Left lung (tissue), 10 donors: ENCODE measurements around the gene CUX1. TPM values are rescaled to one million over a fixed set of nuclear protein-coding genes. Genes with fewer than 3 reads are reported as not detected.
A peak's percentile ranks its signal among the peaks of the same experiment; 100 is the strongest.
"Not testable (repeated sequence)": the region's sequence is repeated elsewhere in the genome, so short reads cannot be mapped to it uniquely, and the experiment has no call there.

Experiments
- ATAC-seq: fragments of 200-7000 bp; cut with Tn5 transposase; one replicate; pipeline ENCODE4 v1.9.1; 2020; ENCODE audit warnings: moderate library complexity
- DNase-seq, 4 donors: peaks; one replicate each; pipeline ENCODE4 v3.0.0-alpha.2; 2013 to 2020
- H3K27ac ChIP-seq, 2 donors: fragments of 200-600 bp; sonication (generic) in 1 of 2; one replicate each; pipeline versions ENCODE4 v1.5.0 to v1.8.0; 2020 to 2021
- H3K27me3 ChIP-seq, 2 donors: fragments of 200-600 bp; sonication (generic) in 1 of 2; one replicate each; pipeline versions ENCODE4 v1.5.0 to v1.8.0; 2020 to 2021
- H3K36me3 ChIP-seq, 2 donors: fragments of 200-600 bp; sonication (generic) in 1 of 2; one replicate each; pipeline versions ENCODE4 v1.5.0 to v1.8.0; 2020 to 2021
- H3K4me1 ChIP-seq, 2 donors: fragments of 200-600 bp; one replicate each; pipeline ENCODE4 v1.8.0; 2021
- H3K4me3 ChIP-seq, 2 donors: fragments of 200-600 bp; sonication (generic) in 1 of 2; one replicate each; pipeline versions ENCODE4 v1.5.0 to v1.8.0; 2020 to 2021; ENCODE audit warnings: mild to moderate bottlenecking in 1 of 2
- H3K9me3 ChIP-seq, 2 donors: fragments of 200-600 bp; sonication (generic) in 1 of 2; one replicate each; pipeline versions ENCODE4 v1.5.0 to v1.8.0; 2020 to 2021
- intact Hi-C, 2 donors: fragments of 100-400 bp; cut with DNase I; formaldehyde crosslinking; loops; one replicate each; pipeline versions ENCODE4 v1.11.2 to v1.14.2; 2022
- polyA plus RNA-seq, 6 donors: library from polyadenylated mRNA; unstranded; fragments of 120-200 nt; gene quantifications; one replicate each; pipeline ENCODE4 v1.2.1, GENCODE V29; 2013; ENCODE audit not compliant: insufficient read length in 6 of 6
- total RNA-seq, 2 donors: library from RNA; stranded (reverse); fragmentation: NEBNext Ultra II Directional; extraction: Animal tissue kit (Norgen Biotek cat#: 25700); gene quantifications; one replicate each; pipeline ENCODE4 v1.2.1, GENCODE V29; 2021
- TF ChIP-seq, protein P1 (sequence below), 2 donors: fragments of 200-600 bp; sonication (generic) in 1 of 2; IDR thresholded peaks; one replicate each; pipeline versions ENCODE4 v1.5.0 to v1.8.0; 2021; ENCODE audit warnings: antibody characterized with exemption in 2 of 2
- donor health status: DM: no; HTN: yes; CAD: no.
- donor health status: DM: no; HTN: no; CAD: no.

CUX1 gene
- total and polyA plus RNA-seq, 8 donors: 86.4 to 157 (median 96.4) TPM

GRCh38 chr7:102228935-102229334, 411.5 kb downstream of the CUX1 start:
- H3K4me1 ChIP-seq: no peaks in the 10 kb centered on the region
- H3K9me3 ChIP-seq: no peaks in the 10 kb centered on the region
- no peak overlapping the region for H3K27ac ChIP-seq
- no peak overlapping the region for H3K4me3 ChIP-seq
- intact Hi-C loops: no loop called here
- H3K36me3 ChIP-seq: peaks cover 0 to 69% of the 10 kb centered on the region in 2 donors
- DNase-seq (peak in 1 of 4 donors; percentile 38), ATAC-seq (no peak)
- H3K27me3 ChIP-seq: no peaks in the 10 kb centered on the region
- TF ChIP-seq, protein P1, sequence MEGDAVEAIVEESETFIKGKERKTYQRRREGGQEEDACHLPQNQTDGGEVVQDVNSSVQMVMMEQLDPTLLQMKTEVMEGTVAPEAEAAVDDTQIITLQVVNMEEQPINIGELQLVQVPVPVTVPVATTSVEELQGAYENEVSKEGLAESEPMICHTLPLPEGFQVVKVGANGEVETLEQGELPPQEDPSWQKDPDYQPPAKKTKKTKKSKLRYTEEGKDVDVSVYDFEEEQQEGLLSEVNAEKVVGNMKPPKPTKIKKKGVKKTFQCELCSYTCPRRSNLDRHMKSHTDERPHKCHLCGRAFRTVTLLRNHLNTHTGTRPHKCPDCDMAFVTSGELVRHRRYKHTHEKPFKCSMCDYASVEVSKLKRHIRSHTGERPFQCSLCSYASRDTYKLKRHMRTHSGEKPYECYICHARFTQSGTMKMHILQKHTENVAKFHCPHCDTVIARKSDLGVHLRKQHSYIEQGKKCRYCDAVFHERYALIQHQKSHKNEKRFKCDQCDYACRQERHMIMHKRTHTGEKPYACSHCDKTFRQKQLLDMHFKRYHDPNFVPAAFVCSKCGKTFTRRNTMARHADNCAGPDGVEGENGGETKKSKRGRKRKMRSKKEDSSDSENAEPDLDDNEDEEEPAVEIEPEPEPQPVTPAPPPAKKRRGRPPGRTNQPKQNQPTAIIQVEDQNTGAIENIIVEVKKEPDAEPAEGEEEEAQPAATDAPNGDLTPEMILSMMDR (IDR thresholded peaks at IDR 0.05): no peak

DNA sequence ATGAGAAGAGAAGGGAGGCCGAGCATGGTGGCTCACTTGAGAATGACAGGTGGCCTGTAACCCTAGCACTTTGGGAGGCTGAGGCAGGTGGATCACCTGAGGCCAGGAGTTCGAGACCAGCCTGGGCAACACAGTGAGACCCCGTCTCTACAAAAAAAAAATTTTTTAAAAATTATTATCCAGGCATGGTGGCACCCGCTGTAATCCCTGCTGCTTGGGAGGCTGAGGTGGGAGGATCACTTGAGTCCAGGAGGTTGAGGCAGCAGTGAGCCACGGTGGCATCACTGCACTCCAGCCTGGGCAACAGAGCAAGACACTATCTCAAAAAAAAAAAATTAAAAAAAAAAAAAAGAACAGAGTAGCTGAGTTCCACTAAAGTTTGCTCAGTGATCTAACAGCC, 412.7 kb downstream of the CUX1 start:
- not testable (repeated sequence) for H3K27ac ChIP-seq, ATAC-seq, H3K27me3 ChIP-seq, H3K9me3 ChIP-seq, H3K4me1 ChIP-seq, H3K4me3 ChIP-seq
- peaks cover 0 to 76% of the 10 kb centered on the region in 2 donors for H3K36me3 ChIP-seq
- intact Hi-C loops: loop anchor here in 1 of 2 donors (10.0 kb wide), 1 partner anchor 545 kb away; no protein-coding TSS in a partner anchor
- peak in 1 of 4 donors; percentile 18 for DNase-seq

GRCh38 chr7:102230593-102230992, 413.2 kb downstream of the CUX1 start:
- Histone ChIP-seq H3K36me3 (peaks cover 0 to 81% of the 10 kb centered on the region in 2 donors), H3K27ac (no peak overlapping the region), H3K4me1 (no peaks in the 10 kb centered on the region), H3K9me3 (no peaks in the 10 kb centered on the region), H3K4me3 (no peak overlapping the region), H3K27me3 (no peaks in the 10 kb centered on the region)
- DNase-seq (peak in 1 of 4 donors; percentile 14), ATAC-seq (no peak)
- TF ChIP-seq, protein P1 (IDR thresholded peaks at IDR 0.05): no peak
- intact Hi-C loops: loop anchor here in 1 of 2 donors (10.0 kb wide), 1 partner anchor 546 kb away; no protein-coding TSS in a partner anchor

DNA sequence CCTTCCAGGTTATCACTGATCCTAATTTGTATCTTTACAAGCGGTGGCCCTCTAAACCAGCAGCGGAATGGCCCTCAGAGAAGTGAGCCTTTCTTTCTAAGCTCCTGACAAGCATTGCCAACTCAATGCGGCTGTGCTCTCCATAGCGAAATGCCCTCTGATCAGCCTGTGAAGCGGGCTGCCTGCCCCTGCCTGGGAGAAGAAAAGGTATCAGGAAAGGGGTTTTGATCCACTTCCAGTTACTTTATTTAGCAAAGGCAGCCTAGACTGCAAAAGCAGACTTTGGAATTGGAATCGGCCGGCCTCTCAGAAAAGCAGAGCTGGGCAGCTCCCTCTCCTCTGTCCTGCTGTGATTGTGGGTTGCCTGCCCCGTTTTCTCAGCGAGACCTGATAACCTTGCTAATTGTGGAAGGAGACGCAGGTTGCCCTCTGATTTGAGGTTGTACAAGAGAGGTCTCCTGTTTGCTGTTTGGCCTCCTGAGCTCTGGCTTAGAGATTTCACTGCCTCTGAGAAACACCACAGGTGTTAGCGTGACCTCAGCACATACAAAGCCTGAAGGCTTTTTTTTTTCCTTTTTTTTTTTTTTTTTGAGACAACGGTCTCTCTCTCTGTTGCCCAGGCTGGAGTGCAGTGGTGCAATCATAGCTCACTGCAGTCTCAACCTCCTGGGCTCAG, 415.3 kb downstream of the CUX1 start:
- peaks cover 0 to 83% of the 10 kb centered on the region in 2 donors for H3K36me3 ChIP-seq
- no peaks in the 10 kb centered on the region for H3K9me3 ChIP-seq
- H3K4me1 ChIP-seq: no peaks in the 10 kb centered on the region
- intact Hi-C loops: loop anchor here in 1 of 2 donors (10.0 kb wide), 1 partner anchor 548 kb away; no protein-coding TSS in a partner anchor
- no peak overlapping the region for H3K27ac ChIP-seq
- TF ChIP-seq, protein P1 (IDR thresholded peaks at IDR 0.05): no peak
- ATAC-seq (no peak), DNase-seq (peak in 1 of 4 donors; percentile 33)
- H3K4me3 ChIP-seq: no peak overlapping the region
- no peaks in the 10 kb centered on the region for H3K27me3 ChIP-seq

DNA sequence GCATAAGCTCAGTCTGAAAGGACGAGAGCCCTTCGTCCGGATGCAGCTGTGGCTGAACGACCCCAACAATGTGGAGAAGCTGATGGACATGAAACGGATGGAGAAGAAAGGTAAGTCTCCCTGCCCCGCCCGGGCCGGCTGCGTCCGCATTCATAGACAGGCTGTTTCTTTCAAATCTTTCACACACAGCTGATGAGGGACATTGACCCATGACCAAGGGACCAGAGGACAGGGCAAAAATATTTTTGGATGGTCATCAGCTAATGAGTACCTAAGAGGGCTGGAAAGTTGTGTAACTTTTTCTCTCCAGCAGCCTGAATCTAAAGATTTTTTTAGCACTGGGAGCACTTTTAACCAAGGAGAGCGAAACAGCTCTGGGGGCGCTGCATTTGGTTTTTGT, 416.7 kb downstream of the CUX1 start:
- TF ChIP-seq, protein P1 (IDR thresholded peaks at IDR 0.05): no peak
- peak in 1 of 4 donors; percentile 61 for DNase-seq
- intact Hi-C loops: loop anchor here in 1 of 2 donors (10.0 kb wide), 1 partner anchor 549 kb away; no protein-coding TSS in a partner anchor
- Histone ChIP-seq H3K4me3 (no peak overlapping the region), H3K9me3 (no peaks in the 10 kb centered on the region), H3K4me1 (no peaks in the 10 kb centered on the region), H3K27me3 (no peaks in the 10 kb centered on the region), H3K36me3 (peaks cover 0 to 81% of the 10 kb centered on the region in 2 donors), H3K27ac (no peak overlapping the region)
- ATAC-seq: no peak
